Dermis microvascular lymphatic vessel endothelial cell (primary cell): ENCODE results near the gene GEN1. TPM values are rescaled to one million over a fixed set of nuclear protein-coding genes. Genes with fewer than 3 reads are reported as not detected.

Source experiments
- DNase-seq, 2 donors: peaks; one replicate each; pipeline versions ENCODE4 v3.0.0 to v3.0.0-alpha.2; 2010; ENCODE audit warnings: low read depth in 2 of 2
- total RNA-seq: library from RNA; depleted of rRNA; stranded (reverse); fragments of >200 nt; gene quantifications from 2 replicates; pipeline ENCODE4 v1.2.1, GENCODE V29; 2014

GEN1 gene
- total RNA-seq = 4.9 and 5.6 TPM in 2 replicates

DNA sequence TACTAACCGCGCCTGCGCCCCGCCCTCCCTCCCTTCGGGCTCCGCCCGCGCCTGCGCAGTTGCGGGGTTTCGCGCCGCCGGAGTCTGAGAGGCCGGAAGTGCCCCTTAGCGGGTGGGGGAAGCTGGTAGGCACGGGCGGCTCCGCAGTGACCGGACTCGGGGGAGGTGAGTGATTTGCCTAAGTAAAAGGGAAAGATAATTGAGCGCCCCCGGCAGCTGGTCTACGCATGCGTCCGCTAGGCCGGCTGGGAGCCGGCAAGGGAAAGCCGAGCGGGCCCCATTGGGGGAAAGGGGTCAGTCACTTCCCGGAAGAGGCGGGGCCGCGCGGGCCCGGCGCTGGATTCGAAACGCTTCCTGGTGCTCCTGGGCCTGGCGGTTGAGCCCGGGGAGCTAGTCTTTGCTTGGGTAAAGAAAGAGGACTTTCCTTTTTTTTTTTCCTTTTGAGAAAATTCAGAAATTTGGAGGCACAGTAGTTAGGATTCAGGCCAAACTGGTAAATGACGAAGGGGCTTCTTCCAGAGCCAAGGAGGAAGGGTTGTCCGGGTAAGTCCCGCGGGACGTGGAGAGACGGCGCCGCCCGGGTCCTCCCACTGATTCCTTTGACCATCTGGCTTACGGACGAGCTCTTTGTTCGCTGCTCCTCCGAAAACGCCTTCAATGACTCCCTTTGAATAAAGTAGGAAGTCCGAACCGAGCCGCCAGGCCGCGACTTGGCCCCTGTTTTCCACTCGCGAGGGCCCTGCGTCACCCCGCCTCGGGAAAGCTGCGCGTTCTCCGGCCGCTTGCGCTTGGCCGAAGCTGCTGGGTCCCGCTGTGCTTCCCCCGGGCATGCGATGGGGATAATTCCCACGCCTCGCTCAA lies at the start of gene GEN1, which contains the start of gene SMC6:
TSS of gene GEN1 (plus strand) at position 336 of the 861 bp plus-strand sequence. CDS start 5,806 bp downstream, outside the sequence.
TSS of gene SMC6 (minus strand) at position 8 of the 861 bp plus-strand sequence. CDS start 7,864 bp downstream, outside the sequence.
- DNase-seq = peak; percentile 70 to 91

- no peak for DNase-seq
Observed at GRCh38 chr2:17706845-17707244, 47.1 kb upstream of the GEN1 start.

- no peak for DNase-seq
Observed at GRCh38 chr2:17708501-17708900, 45.4 kb upstream of the GEN1 start.

DNA sequence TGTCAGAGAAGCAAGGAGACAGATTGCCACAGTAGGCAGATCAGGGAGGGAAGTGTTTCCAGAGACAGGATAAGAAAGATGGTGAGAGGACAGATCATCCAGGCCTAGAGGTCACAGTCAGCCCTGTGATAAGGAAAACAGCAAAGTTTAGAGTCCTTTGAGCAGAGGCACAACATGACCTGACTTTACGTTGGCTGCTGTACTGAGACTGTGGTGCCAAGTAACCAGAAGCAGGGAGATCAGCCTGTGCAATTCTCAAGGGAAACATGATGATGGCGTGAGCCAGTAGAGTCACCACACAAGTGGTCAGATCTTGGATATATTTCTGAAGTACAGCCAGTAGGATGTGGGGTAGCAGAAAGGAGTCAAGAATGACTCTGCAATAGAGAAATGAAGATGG lies 44.0 kb upstream of the GEN1 start:
- DNase-seq = no peak

DNA sequence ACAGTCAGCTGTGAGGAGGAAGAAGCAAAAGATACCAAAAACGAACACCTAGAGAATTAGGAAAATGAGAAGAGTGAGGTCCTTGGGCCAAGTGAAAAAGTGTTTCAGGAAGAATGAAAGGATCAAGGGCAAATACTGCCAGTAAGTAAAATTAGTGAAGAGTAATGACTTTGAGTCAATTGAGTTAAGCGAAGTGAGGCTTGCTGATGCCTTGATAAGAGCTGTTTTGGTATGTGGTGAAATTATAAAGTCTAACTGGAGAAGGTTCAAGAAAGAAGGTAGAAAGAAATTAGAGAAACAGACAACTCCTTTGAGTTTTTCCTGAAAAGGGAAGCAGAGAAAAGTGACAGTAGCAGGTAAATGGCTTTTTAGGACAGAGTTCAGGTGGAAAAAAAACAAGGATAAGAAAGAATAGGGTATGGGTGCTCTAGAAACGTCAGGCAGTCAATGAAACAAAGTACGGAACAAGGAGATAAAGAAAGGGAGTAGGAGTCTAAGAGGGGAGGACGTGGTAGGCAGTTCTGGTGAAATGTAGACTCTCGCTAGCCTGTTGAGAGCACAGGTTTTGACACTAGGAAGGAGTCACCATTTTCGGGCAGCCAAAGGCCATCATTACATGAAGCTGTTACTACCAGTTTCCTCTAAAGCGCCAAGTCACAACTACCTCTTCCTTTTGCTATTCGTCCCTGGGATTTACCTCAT lies 43.2 kb upstream of the GEN1 start:
- DNase-seq = no peak

DNA sequence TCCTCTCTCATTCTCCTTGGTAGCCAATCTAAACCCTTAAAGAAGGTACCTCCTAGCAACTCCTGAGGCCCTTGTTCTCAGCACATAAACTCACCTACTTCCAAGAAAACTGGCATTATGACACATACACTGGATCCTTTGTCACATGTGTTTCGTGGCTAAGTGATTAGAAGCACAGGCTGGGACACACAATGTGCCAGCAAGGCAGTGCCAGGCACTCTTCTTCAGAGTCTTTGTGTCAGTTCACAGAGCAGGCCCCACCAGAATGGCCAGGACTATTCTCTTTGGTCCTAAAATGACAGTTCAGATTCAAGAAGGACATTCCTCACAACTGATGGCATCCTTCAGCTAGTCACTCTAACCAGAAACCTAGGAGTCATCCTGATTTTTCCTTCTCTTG lies 40.6 kb upstream of the GEN1 start:
- DNase-seq = no peak

DNA sequence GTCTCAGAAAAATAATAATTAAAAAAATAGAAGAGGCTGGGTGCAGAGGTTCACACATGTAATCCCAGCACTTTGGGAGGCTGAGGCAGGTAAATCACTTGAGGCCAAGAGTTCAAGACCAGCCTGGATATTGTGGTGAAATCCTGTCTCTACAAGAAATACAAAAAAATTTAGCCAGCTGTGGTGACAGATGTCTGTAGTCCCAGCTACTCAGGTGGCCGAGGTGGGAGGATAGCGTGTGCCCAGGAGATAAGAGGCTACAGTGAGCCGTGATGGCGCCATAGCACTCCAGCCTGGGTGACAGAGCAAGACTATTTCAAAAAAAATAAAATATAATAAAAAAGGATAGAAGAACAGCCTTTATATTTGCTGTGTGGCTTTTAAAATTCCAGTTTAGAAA lies 36.3 kb upstream of the GEN1 start:
- DNase-seq = no peak

- DNase-seq = no peak
Observed at GRCh38 chr2:17718689-17719088, 35.2 kb upstream of the GEN1 start.

DNA sequence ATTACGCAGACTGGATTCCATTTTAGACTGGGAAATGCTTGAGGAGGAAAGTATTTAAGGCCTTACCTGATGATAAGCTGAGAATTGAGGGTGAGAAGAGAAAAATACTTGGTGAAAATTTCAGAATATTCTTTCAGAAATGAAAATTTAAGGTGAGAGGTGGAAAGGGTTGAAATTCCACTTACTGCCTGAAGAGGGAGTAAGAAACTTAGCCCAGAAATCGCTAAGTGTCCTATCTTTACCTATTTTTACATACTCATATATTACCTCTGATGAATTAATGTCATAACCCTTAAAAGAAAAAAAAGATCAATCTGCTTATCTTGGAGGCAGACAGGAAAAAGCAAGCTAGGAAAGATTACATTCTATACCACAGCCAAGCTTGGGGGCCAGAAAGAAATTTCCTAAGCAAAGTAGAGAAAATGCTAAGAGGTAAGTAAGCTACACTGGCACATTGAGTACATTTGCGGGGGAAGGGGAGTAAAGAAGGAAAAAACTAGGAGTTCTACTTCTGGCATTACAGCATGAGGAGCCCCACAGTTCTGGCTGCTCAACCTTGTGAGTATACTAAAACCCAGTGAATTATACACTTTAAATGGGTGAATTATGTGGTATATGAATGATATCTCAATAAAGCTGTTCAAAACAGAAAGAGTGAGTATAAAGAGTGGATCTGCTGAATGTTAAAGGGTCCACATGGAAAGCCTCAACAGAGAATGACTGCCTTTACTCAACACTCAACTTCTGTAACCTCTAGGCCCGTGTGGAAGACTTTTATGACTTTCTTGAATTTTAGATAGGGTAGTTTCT lies 34.2 kb upstream of the GEN1 start:
- peak; percentile 9 to 39 for DNase-seq

DNA sequence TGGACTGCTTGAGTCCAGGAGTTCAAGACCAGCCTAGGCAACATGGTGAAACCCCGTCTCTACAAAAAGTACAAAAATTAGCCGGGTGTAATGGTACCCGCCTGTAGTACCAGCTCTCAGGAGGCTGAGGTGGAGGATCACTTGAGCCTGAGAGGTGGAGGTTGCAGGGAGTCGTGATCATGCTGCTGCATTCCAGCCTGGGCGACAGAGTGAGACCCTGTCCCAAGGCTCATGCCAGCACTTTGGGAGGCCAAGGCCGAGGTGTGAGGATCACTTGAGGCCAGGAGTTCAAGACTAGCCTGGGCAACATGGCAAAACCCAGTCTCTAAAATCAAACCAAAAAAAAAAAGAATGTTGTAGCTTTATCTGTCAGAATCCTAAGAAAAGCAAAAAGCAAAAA lies 25.7 kb upstream of the GEN1 start:
- DNase-seq = no peak

DNA sequence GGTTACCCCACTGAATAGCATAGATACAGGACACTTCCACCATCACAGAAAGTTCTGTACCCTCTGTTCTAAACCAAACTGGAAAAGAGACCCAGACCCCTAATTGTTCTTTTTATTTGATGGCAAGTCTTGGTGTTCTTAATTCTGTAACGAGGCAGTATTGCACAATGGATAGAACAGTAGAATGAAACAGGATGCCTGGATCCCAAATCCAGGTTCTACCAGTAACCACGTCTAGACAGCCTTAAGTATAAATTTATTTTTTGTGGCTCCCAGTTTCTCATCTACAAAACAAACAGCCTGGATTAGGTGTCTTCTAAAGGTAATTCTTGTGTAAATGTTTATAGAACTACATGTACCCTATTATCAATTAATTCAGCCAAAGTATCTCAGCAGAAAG lies 24.1 kb upstream of the GEN1 start:
- no peak for DNase-seq

GRCh38 chr2:17733599-17733998 lies 20.3 kb upstream of the GEN1 start:
- no peak for DNase-seq

GRCh38 chr2:17735864-17736263 lies 18.1 kb upstream of the GEN1 start:
- no peak for DNase-seq

- DNase-seq = peak in 1 of 2 donors; percentile 78
Observed at GRCh38 chr2:17736989-17737388, 16.9 kb upstream of the GEN1 start.

- DNase-seq = no peak
Observed at GRCh38 chr2:17740203-17740602, 13.7 kb upstream of the GEN1 start.

- DNase-seq = no peak
Observed at GRCh38 chr2:17747684-17748452, 6.1 kb upstream of the GEN1 start.

GRCh38 chr2:17748745-17749144 lies 5.2 kb upstream of the GEN1 start:
- DNase-seq = no peak

- DNase-seq = no peak
Observed at GRCh38 chr2:17749753-17750438, 4.0 kb upstream of the GEN1 start.

GRCh38 chr2:17752246-17752645 lies 1.7 kb upstream of the GEN1 start:
- no peak for DNase-seq
